LNCAP (cell line): ENCODE results near the gene DNAH3.

Experiments used
- TF ChIP-seq, protein P1 (sequence below): fragments of 450-650 bp; IDR thresholded peaks from 2 replicates; pipeline ENCODE4 v1.5.1; 2017; ENCODE audit warnings: mild to moderate bottlenecking

Gene DNAH3

DNA sequence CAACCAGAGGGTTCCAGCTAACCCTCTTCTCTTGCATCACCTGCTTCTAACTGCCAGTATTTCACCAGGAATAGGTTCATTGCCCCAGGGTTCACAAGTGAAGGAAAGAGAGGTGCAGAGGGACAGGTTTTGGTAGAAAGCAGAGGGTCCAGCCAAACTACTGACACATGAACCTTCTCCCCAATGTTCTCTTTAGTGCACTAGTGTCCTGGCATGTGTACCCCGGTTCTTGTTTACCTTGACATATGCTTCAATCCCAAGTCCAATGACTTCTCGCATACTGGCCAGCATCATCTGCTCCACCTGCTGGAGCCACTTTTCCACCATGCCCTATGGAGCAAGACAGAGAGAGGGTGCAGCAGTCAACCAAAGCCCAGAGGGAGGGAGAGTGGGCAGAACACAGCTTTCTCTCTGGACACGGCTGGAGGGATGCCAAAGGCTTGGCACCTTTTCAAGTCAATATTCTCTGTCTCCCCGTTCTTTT lies 90.6 kb downstream of the DNAH3 start:
- TF ChIP-seq, protein P1, sequence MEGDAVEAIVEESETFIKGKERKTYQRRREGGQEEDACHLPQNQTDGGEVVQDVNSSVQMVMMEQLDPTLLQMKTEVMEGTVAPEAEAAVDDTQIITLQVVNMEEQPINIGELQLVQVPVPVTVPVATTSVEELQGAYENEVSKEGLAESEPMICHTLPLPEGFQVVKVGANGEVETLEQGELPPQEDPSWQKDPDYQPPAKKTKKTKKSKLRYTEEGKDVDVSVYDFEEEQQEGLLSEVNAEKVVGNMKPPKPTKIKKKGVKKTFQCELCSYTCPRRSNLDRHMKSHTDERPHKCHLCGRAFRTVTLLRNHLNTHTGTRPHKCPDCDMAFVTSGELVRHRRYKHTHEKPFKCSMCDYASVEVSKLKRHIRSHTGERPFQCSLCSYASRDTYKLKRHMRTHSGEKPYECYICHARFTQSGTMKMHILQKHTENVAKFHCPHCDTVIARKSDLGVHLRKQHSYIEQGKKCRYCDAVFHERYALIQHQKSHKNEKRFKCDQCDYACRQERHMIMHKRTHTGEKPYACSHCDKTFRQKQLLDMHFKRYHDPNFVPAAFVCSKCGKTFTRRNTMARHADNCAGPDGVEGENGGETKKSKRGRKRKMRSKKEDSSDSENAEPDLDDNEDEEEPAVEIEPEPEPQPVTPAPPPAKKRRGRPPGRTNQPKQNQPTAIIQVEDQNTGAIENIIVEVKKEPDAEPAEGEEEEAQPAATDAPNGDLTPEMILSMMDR = no peak

DNA sequence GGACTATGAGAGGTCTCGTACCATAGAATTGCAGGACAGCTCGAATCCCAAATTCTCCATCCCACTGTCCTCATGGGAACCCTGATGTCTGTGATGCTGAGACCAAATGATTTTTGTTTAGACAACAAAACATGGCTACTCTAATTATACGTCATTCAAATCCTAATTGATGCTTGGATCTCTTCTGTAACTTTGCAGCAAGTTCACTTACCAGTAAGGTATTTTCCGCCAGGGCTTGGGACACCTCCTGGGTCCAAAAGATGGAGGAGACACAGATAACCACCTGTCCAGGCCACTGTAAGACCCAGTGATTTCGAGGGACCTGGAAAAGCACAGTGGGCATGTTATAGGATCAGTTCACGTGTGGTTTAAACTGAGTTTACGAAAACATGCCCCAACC lies 92.8 kb downstream of the DNAH3 start:
- TF ChIP-seq, protein P1 = no peak

DNA sequence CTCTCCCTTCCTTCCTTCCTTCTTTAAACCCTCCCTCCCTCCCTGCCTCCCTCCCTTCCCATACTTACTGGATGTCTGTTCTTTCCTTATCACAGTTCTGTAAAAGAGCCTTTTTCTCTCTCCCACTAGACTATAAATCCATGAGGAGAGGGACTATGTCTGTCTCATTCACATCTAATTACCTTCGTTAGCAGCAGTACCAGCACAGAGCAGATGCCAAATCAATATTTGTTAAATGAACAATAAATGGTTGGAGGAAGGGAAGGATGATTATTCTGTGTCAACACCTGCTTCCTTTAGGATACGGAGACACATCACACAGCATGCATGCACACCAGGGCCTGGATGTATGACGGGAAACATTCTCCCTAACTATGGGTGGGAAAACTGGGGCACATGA lies 94.2 kb downstream of the DNAH3 start:
- TF ChIP-seq, protein P1 = no peak

DNA sequence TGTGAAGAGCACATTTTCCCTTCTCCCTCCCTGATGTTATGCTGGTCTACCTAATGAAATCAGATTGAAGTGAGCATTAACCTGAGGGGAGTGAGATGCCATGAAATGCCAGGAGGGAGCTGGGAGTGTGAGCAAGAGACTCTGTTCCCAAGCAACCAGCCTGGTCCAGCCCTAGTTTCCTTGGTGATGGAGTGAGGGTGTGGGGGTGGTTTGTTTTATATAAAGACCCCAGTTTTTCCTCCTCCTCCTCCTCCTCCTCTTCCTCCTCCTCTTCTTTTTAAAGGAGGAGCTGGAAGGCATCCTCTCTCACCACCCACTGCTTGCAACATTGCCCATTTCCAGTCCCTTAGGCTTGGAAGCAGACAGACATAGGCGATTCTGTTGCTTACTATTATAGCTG lies 97.1 kb downstream of the DNAH3 start:
- TF ChIP-seq, protein P1 = no peak

DNA sequence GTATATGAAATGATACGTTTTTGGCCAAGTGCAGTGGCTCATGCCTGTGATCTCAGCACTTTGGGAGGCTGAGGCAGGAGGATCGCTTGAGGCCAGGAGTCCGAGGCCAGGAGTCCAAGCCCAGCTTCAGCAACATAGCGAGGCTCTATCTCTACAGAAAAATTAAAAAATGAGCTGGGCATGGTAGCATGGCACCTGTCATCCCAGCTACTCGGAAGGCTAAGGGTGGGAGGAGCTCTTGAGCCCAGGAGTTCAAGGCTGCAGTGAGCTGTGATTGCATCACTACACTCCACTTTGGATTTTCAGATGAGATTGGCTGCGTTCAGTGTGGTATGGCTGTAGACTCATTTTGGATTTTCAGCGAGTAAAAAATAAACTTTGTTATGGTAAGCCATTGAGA lies 112.4 kb downstream of the DNAH3 start:
- TF ChIP-seq, protein P1 = no peak

DNA sequence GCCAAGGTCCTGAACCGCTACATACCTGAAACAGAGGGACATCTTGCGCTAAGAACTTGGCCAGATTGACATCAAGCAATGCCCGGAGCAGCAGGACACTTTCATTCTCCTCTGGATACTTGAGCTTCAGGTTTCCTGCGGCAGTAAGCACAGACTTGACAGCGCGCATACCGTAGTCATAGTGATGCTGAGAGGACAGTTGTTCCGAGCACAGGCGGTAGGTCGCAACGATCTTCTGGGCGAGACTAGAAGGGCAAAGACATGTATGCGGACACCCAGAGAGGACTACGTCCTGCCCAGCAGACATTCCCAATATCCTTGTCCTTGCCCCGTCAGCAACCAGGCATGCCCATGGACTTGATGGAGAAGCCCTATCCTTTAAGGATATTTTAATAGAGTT lies 112.9 kb downstream of the DNAH3 start:
- TF ChIP-seq, protein P1 = no peak

DNA sequence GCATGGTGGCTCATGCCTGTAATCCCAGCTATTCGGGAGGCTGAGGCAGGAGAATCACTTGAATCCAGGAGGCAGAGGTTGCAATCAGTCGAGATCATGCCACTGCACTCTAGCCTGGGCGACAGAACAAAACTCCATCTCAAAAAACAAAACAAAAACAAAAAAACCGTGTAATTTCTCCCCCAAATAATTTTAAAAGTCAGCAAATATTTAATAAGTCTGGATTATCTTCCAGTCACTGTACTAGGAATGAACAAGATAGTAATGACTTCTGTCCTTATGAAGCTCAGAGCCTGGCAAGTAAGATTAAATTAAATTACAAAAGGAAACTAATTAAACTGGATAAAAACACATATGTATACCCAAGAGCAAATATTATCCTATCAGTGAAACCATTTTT lies 113.5 kb downstream of the DNAH3 start:
- TF ChIP-seq, protein P1 = no peak

DNA sequence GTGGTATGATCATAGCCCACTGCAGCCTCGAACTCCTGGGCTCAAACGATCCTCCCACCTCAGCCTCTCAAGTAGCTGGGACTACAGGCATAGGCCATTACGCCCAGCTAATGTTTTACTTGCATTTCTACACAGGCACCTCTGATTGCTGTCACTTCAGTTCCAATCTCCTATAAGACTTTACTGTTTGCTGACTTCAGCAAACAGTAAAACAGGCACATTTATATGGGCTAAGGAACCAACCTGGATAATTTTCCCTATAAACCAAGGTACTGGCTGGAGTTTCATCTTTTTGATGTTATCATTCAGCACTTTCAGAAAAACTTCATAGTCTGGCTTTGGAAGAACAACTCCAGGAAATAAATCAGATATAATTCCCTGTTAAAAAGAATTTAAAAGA lies 114.2 kb downstream of the DNAH3 start:
- TF ChIP-seq, protein P1 = no peak
